ENCODE results near the gene NDRG2. TPM values are rescaled to one million over a fixed set of nuclear protein-coding genes. Genes with fewer than 3 reads are reported as not detected.
A peak's percentile ranks its signal among the peaks of the same experiment; 100 is the strongest.
"Not testable (repeated sequence)": the region's sequence is repeated elsewhere in the genome, so short reads cannot be mapped to it uniquely, and the experiment has no call there.

NDRG2 gene
- polyA plus RNA-seq, 3 donors from 2014 or later, result 10.9 to 40.0 (median 19.9) TPM

GRCh38 chr14:21048638-21049037, 23.8 kb upstream of the NDRG2 start:
- no peaks in the 10 kb centered on the region for H3K36me3 Mint-ChIP-seq
- no peak overlapping the region for H3K27ac Mint-ChIP-seq
- no peaks in the 10 kb centered on the region for H3K9me3 Mint-ChIP-seq
- H3K27me3 Mint-ChIP-seq (ENCODE audit: low read depth in 3 of 3), result peaks cover 0 to 2% (median 2%) of the 10 kb centered on the region in 3 donors
- no peak overlapping the region for H3K4me3 Mint-ChIP-seq
- DNase-seq, result no peak
- H3K4me1 Mint-ChIP-seq, result no peaks in the 10 kb centered on the region

GRCh38 chr14:21047378-21047781, 22.5 kb upstream of the NDRG2 start:
- no peak for DNase-seq
- H3K27me3 Mint-ChIP-seq (ENCODE audit: low read depth in 3 of 3), result peaks cover 3 to 6% (median 4%) of the 10 kb centered on the region in 3 donors
- no peak overlapping the region for H3K27ac Mint-ChIP-seq
- no peak overlapping the region for H3K4me3 Mint-ChIP-seq
- no peaks in the 10 kb centered on the region for H3K4me1 Mint-ChIP-seq
- H3K36me3 Mint-ChIP-seq, result no peaks in the 10 kb centered on the region
- no peaks in the 10 kb centered on the region for H3K9me3 Mint-ChIP-seq

- Mint-ChIP-seq H3K9me3 (no peaks in the 10 kb centered on the region), H3K4me1 (no peaks in the 10 kb centered on the region), H3K27ac (no peak overlapping the region), H3K36me3 (no peaks in the 10 kb centered on the region), H3K4me3 (no peak overlapping the region), H3K27me3 (ENCODE audit: low read depth in 3 of 3) (peaks cover 4 to 6% (median 5%) of the 10 kb centered on the region in 3 donors)
- DNase-seq, result no peak
Measured at GRCh38 chr14:21043974-21044618, 19.2 kb upstream of the NDRG2 start.

- Mint-ChIP-seq H3K9me3 (no peaks in the 10 kb centered on the region), H3K27me3 (ENCODE audit: low read depth in 3 of 3) (peaks cover 4 to 6% (median 5%) of the 10 kb centered on the region in 3 donors), H3K4me1 (no peaks in the 10 kb centered on the region), H3K27ac (peak overlapping the region in 1 of 6 donors; percentile 26), H3K4me3 (no peak overlapping the region), H3K36me3 (no peaks in the 10 kb centered on the region)
- no peak for DNase-seq
Measured at GRCh38 chr14:21043387-21043973, 18.6 kb upstream of the NDRG2 start.

- Mint-ChIP-seq H3K4me1 (no peaks in the 10 kb centered on the region), H3K9me3 (no peaks in the 10 kb centered on the region), H3K36me3 (no peaks in the 10 kb centered on the region), H3K27ac (no peak overlapping the region), H3K27me3 (ENCODE audit: low read depth in 3 of 3) (peaks cover 4 to 6% (median 5%) of the 10 kb centered on the region in 3 donors), H3K4me3 (no peak overlapping the region)
- DNase-seq, result no peak
Measured at GRCh38 chr14:21042918-21043317, 18.1 kb upstream of the NDRG2 start.

GRCh38 chr14:21041676-21042433, 17.0 kb upstream of the NDRG2 start, which contains the start of gene RNASE7:
TSS of gene RNASE7 (plus strand) at chr14:21042362. CDS start at chr14:21042993, 631 bp downstream.
- Mint-ChIP-seq H3K27me3 (ENCODE audit: low read depth in 3 of 3) (peaks cover 4 to 7% (median 5%) of the 10 kb centered on the region in 3 donors), H3K36me3 (no peaks in the 10 kb centered on the region), H3K4me1 (no peaks in the 10 kb centered on the region), H3K4me3 (no peak within 1 kb of the TSS), H3K27ac (no peak within 1 kb of the TSS), H3K9me3 (no peaks in the 10 kb centered on the region)
- DNase-seq, result no peak

- DNase-seq; H3K4me1 Mint-ChIP-seq; H3K27ac Mint-ChIP-seq; H3K4me3 Mint-ChIP-seq; H3K27me3 Mint-ChIP-seq (ENCODE audit: low read depth in 3 of 3); H3K9me3 Mint-ChIP-seq; H3K36me3 Mint-ChIP-seq: not testable (repeated sequence)
Measured at GRCh38 chr14:21040941-21041340, 16.1 kb upstream of the NDRG2 start.

GRCh38 chr14:21040370-21040925, 15.6 kb upstream of the NDRG2 start:
- Mint-ChIP-seq H3K27me3 (ENCODE audit: low read depth in 3 of 3) (peaks cover 5 to 8% (median 6%) of the 10 kb centered on the region in 3 donors), H3K27ac (peak overlapping the region in 1 of 6 donors; percentile 38), H3K4me3 (no peak overlapping the region), H3K36me3 (no peaks in the 10 kb centered on the region), H3K9me3 (no peaks in the 10 kb centered on the region), H3K4me1 (no peaks in the 10 kb centered on the region)
- no peak for DNase-seq

- H3K36me3 Mint-ChIP-seq, result no peaks in the 10 kb centered on the region
- peak; percentile 10 to 22 (median 13) for DNase-seq
- H3K4me1 Mint-ChIP-seq, result no peaks in the 10 kb centered on the region
- peaks cover 4 to 8% (median 5%) of the 10 kb centered on the region in 3 donors for H3K27me3 Mint-ChIP-seq (ENCODE audit: low read depth in 3 of 3)
- H3K27ac Mint-ChIP-seq, result peak overlapping the region in 1 of 6 donors; percentile 38
- no peak overlapping the region for H3K4me3 Mint-ChIP-seq
- H3K9me3 Mint-ChIP-seq, result no peaks in the 10 kb centered on the region
Measured at GRCh38 chr14:21039585-21040369, 14.9 kb upstream of the NDRG2 start.

- H3K27me3 Mint-ChIP-seq (ENCODE audit: low read depth in 3 of 3), result peaks cover 4 to 9% (median 5%) of the 10 kb centered on the region in 3 donors
- H3K4me3 Mint-ChIP-seq, result no peak overlapping the region
- H3K27ac Mint-ChIP-seq, result no peak overlapping the region
Measured at GRCh38 chr14:21038441-21039422, 13.9 kb upstream of the NDRG2 start.

GRCh38 chr14:21037156-21037555, 12.3 kb upstream of the NDRG2 start:
- Mint-ChIP-seq H3K9me3 (no peaks in the 10 kb centered on the region), H3K27ac (no peak overlapping the region)
- no peak for DNase-seq

More at GRCh38 chr14:21038441-21039422, 13.9 kb upstream of the NDRG2 start:
- Mint-ChIP-seq H3K4me1 (no peaks in the 10 kb centered on the region), H3K9me3 (no peaks in the 10 kb centered on the region), H3K36me3 (no peaks in the 10 kb centered on the region)
- DNase-seq, result no peak

GRCh38 chr14:21036751-21037150, 11.9 kb upstream of the NDRG2 start:
- Mint-ChIP-seq H3K36me3 (no peaks in the 10 kb centered on the region), H3K4me3 (no peak overlapping the region), H3K27ac (no peak overlapping the region), H3K4me1 (no peaks in the 10 kb centered on the region), H3K27me3 (ENCODE audit: low read depth in 3 of 3) (peaks cover 1 to 4% (median 2%) of the 10 kb centered on the region in 3 donors), H3K9me3 (no peaks in the 10 kb centered on the region)
- no peak for DNase-seq

More at GRCh38 chr14:21037156-21037555, 12.3 kb upstream of the NDRG2 start:
- H3K36me3 Mint-ChIP-seq, result no peaks in the 10 kb centered on the region
- H3K4me3 Mint-ChIP-seq, result no peak overlapping the region
- peaks cover 1 to 4% (median 2%) of the 10 kb centered on the region in 3 donors for H3K27me3 Mint-ChIP-seq (ENCODE audit: low read depth in 3 of 3)
- H3K4me1 Mint-ChIP-seq, result no peaks in the 10 kb centered on the region
